IPS-18c (cell line): ENCODE results near the gene RIN3.

ENCODE experiments used
- H3K4me3 ChIP-seq: 2 replicates; pipeline ENCODE4 v1.7.0; 2013; ENCODE audit warnings: low read depth, mild to moderate bottlenecking, low read length, moderate library complexity; ENCODE audit not compliant: insufficient read depth
- H3K9me3 ChIP-seq: one replicate; pipeline ENCODE4 v1.6.1; 2013; ENCODE audit warnings: mild to moderate bottlenecking, low read length, moderate library complexity; ENCODE audit not compliant: control insufficient read depth, insufficient read depth

The RIN3 gene

DNA sequence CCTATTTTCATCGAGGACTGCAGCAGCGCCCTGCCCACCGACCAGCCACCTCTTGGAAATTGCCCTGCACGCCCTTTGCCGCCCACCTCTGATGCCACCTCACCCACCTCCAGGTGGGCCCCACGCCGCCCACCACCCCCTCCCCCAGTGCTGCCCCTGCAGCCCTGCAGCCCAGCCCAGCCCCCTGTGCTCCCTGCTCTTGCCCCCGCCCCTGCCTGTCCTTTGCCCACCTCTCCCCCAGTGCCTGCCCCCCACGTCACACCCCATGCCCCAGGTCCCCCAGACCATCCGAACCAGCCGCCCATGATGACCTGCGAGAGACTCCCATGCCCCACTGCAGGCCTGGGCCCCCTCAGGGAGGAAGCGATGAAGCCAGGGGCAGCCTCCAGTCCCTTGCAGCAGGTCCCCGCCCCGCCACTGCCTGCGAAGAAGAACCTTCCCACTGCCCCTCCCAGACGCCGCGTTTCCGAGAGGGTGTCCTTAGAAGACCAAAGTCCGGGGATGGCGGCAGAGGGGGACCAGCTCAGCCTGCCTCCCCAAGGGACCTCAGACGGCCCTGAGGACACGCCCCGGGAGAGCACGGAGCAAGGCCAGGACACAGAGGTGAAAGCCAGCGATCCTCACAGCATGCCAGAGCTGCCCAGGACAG lies 138.3 kb downstream of the RIN3 start:
- Histone ChIP-seq H3K9me3 (no peaks in the 10 kb centered on the region), H3K4me3 (no peak overlapping the region)

DNA sequence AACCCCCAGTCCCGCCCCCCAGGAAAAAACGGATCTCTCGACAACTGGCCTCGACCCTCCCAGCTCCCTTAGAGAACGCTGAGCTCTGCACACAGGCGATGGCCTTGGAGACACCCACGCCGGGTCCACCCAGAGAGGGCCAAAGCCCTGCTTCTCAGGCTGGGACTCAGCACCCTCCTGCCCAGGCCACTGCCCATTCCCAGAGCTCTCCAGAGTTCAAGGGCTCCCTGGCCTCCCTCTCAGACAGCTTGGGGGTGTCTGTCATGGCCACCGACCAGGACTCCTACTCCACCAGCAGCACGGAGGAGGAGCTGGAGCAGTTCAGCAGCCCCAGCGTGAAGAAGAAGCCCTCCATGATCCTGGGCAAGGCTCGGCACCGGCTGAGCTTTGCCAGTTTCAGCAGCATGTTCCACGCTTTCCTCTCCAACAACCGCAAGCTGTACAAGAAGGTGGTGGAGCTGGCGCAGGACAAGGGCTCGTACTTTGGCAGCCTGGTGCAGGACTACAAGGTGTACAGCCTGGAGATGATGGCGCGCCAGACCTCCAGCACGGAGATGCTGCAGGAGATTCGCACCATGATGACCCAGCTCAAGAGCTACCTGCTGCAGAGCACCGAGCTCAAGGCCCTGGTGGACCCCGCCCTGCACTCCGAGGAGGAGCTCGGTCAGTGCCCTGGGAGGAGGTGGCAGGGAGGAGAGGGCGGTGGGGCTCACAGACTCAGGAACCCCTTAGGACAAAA lies 139.0 kb downstream of the RIN3 start:
- Histone ChIP-seq H3K9me3 (no peaks in the 10 kb centered on the region), H3K4me3 (no peak overlapping the region)

DNA sequence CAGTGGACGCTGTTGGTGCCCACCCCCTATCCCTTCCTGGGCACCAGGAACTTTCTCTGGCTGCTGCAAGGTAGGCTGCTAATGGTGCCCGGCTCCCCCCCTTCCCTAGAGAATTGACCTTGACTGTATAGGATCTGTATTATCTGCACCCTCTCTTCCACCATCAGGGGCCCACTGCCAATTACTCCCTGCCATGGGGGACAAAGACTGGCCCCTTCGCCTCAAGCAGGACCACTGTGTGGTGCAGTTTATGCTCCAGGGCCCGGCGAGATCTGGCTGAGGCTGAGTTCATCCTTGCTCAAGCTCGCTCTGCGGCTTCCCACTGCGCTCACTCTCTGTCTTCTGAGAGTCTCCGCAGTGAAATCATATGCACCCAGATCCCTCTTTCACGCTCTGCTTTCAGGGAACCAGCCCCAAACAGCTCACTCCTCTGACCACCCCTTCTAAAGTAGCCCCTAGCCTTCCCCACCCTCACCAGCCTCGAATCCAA lies 139.6 kb downstream of the RIN3 start:
- Histone ChIP-seq H3K4me3 (no peak overlapping the region), H3K9me3 (no peaks in the 10 kb centered on the region)

DNA sequence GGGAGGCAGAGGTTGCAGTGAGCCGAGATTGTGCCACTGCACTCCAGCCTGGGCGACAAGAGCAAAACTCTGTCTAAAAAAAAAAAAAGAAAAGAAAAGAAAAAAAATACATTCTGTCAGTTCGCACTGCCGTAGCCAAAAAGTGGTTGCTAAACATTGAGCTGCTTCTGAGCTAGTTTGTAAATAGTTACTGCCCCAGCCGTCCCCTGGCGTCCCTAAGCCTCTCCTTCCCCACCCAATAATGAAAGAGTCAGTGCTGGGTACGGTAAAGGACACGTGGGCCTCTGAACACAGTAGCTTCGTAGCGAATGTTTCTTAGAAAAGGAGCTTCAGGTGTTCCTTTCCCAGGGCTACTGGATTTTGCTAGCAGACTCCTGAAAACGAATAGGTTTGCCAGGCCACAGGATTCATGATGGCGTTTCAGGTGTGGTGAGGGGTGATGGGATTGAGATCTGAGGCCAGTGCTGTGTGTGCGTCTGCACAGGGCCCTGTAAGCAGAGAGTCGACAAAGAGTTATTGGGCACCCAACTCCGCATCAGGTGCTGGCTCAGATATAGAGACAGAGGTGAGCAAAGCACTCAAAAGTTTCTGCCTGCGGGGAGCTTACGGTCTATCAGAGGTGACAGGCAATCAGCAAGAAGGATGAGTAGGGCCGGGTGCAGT lies 140.8 kb downstream of the RIN3 start:
- Histone ChIP-seq H3K4me3 (no peak overlapping the region), H3K9me3 (no peaks in the 10 kb centered on the region)

DNA sequence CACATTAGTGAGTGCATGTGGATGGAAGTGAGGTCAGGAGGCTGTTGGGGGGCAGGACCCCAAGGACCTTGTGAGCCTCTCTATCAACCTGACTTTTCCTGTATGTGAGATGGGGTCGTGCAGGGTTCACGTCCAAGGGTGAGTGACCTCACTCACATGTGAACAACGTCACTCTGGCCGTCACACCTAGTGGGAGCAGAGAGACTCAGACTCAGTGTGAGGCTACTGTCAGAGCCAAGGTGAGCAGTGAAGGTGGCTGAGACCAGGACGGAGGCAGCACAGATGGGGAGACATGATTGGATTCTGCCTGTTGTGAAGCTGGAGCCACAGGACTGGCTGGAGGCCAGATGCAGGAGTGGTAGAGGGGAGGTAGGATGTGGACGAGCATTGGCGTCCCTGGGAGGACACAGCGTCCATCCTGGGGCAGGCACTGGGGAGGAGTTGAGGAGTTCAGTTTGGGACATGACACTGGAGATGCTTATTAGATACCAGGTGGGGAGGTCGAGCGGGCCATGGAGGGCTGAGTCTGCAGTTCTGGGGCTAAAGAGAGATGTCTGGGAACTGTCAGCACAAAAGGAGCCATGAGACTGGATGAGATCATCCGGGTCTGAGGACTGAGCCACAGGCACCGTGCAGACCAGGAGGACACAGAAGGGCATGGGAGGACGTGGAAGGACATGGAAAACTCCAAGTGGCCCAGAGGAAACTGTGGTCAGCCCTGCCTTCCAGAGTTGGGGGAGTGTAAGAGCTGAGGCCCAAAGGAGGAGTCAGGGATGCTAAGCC lies 142.0 kb downstream of the RIN3 start:
- no peak overlapping the region for H3K4me3 ChIP-seq
- no peaks in the 10 kb centered on the region for H3K9me3 ChIP-seq

DNA sequence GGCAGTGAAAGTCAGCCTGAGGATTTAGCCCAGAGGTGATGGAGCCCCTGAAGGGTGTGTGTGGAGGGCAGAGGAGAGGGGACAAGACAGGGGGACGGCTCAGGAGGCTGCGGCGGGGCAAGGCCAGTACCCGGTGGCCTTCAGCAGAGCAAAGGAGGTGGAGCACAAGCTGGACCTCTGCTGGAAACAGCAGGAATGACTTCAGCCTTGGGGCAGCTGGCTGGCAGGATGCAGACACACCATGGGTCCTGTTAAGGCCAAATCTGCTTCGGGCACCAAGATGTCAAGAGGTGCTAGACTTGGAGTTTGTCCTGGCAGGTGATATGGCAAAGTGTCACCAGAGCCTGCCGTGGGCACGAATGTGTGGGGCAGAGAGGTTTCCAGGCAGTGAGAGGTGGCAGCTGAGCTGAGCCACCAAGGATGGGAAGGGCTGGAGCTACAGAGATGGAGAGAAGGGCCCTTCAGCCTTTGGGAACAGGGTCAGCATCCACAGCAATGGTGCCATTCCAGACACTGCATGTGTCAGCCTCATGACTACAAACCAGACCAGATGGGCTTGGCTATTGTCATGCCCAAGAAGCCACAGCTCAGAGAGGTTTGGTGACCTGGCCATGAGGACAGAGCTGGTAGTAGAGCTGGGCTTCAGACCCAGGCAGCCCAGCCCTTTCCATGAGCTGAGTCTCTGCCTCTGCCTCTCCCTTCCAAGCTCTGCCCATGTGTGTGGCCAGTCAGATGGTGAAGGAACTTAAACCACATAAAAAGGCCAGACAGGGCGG lies 142.9 kb downstream of the RIN3 start:
- H3K4me3 ChIP-seq: no peak overlapping the region

DNA sequence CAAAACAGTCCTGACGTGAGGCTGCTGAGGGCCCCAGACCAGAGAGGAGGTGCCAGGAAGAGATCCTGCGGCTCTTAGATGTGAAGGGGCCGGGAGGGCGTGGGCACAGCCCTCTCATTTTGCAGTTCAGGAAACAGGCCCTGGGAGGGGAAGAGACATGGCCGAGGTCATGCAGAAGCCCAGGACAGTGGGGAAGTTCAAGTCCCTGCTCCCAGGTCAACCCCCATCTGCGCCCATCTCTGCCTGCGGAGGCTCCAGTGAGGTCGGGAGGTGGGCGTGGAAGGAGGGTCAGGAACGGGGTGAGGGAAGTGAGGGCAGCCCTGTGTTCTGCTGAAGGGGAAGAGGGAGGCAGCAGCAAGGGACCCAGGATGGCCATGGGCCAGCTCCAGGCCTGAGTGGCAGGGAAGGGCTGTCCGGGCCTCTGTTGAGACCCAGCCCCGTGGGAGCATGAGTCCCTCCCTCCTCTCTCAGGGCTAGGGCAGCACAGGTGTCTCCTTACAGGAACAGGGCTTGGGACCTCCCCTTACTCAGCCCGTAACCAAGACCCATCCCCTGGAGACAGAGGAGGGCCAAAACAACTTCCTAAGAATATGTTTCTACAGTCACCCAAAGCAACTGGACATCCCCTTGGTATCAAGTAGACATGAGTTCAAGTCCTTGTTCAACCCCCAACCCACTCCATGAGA lies 144.0 kb downstream of the RIN3 start:
- no peak overlapping the region for H3K4me3 ChIP-seq

More for the DNA sequence above, 142.9 kb downstream of the RIN3 start:
- H3K9me3 ChIP-seq: no peaks in the 10 kb centered on the region

DNA sequence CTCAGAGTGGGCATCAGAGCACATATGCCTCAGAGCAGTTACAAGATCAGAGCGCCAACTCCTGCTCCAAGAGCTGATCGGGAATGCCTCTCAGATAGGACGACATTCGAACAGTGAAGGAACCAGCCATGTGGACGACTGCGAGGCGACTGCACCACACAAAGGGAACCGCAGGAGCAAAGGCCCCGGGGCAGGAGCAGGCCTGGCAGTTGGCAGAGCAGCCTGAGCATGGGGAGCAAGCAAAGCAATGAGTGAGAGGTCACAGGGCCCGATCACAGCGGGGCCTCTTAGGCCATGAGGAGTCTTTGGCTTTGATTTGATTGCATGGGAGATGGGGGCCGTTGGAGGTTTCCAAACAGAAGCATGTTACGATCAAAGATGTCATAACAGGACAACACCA lies 144.6 kb downstream of the RIN3 start:
- Histone ChIP-seq H3K9me3 (no peaks in the 10 kb centered on the region), H3K4me3 (no peak overlapping the region)

More for the DNA sequence above, 144.0 kb downstream of the RIN3 start:
- H3K9me3 ChIP-seq: no peaks in the 10 kb centered on the region

DNA sequence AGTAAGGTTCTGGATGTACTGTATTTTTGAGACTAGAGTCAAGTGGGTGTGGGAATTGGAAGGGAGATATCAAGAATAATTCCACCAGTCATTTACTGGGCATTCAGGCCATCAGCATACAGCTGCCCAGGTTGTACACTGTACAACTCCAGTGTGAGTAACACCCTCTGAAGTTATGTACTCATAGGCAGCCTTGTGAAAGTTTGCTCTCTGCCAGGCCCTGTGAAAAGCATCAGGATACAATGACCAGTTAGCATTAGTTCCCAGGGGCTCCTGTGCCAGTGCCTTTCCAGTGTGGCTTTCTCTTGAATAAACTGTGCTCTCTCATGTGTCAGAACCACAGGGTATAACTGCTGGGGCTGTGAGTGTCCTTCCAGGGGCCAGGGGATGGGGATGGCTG lies 145.1 kb downstream of the RIN3 start:
- Histone ChIP-seq H3K9me3 (no peaks in the 10 kb centered on the region), H3K4me3 (no peak overlapping the region)

DNA sequence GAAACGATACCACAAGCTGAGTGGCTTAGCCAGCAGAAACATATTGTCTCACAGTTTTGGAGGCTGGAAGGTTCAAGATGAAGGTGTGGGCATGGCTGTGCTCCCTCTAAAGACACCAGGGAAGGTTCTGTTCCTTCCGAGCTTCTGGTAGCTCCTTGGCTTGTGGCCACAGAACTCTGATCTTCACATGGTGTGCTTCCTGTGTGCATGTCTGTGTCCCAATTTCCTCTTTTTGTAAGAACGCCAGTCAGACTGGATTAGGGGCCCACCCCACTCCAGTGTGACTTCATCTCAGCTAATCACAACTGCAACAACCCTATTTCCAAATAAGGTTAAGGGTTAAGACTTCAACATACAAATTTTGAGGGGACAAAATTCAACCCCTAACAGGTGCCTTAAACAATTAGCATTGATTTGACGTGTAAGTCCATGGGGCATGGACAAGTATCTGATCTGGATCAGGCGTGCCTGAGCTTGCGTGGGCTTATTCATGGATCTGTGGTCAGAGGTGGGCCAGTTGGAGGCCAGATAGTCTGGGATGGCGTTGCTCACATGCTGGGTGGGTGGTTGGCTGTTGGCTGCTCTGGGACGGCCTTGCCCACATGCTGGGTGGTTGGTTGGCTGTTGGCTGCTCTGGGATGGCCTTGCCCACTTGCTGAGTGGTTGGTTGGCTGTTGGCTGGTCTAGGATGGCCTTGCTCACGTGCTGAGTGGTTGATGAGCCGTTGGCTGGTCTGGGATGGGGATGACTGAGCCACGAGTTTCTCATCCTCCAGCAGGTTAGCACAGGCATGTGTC lies 146.4 kb downstream of the RIN3 start:
- no peak overlapping the region for H3K4me3 ChIP-seq
- no peaks in the 10 kb centered on the region for H3K9me3 ChIP-seq

DNA sequence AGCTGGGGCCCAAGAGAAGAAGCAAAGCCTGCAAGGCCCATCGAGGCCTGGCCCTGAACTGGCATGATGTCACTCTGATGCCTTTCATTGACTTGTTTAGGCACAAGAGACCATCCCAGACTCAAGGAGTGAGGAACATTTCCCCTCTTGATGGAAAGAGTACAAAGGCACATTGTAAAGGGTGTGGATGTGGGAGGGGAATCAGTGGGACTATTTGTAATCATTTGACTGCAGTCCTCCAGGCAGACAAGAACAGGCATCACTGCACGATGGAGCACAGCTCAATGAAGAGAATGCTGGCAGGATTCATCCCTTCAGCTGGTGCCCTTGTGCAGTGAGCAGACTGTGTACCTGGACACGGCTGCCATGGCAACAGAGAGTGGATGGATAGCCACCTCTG lies 147.0 kb downstream of the RIN3 start:
- Histone ChIP-seq H3K4me3 (no peak overlapping the region), H3K9me3 (no peaks in the 10 kb centered on the region)

DNA sequence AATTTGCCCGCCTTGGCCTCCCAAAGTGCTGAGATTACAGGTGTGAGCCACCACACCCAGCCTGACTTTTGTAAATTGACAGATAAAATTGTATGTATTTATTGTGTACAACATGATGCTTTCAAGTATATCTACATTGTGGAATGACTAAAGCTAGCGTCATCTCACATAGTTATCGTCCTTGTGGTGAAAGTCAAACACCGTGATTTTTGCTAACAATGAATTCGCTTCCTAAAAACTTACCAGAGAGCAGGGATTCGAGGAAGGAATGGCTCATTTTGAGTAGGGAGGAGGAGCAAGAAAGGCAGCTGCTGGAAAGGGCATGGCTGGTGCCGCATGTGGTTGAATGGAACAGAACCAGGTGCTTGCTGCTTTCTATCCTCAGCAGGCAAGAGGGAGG lies 149.5 kb downstream of the RIN3 start:
- H3K9me3 ChIP-seq: no peaks in the 10 kb centered on the region
- H3K4me3 ChIP-seq: no peak overlapping the region

DNA sequence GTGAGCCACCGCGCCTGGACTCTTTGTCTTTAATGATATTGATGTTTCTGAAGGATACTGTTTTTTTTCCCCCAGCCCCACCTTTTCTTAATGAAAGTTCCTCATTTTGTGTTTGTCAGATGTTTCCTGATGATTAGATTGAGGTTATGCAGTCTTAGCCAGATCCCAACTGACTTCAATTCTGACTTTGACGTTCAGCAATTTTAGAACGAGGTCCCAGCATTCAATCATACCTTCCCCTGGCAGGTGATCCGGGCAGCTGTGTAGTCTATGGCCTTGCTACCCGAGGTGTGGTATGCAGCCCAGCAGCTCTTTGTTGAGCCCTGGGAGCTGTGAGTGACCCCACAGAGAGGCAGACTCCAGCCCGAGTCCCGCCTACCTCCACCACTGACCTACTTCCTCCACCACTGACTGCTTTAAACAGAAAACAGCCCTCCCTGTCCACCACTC lies 152.1 kb downstream of the RIN3 start:
- H3K4me3 ChIP-seq: no peak overlapping the region

DNA sequence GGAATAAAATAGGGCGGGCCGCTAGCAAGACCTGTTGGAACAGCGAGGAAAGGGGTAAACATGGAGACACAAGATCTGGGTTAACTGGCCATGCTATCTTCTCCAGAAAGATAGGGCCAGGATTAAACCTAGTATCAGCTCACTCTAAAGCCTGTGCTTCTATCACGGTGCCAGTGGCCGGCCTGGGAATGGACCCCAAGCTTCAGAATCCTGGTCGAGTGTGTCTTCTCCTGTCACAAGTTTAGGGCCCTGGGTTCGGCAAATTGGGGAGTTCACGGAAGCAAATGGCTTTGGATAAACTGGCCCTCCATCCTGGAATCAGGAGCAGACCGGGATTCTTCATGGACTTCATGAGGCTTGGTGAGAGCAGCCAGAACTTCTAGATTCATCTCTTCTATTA lies 152.7 kb downstream of the RIN3 start:
- no peak overlapping the region for H3K4me3 ChIP-seq
- peaks cover 2% of the 10 kb centered on the region for H3K9me3 ChIP-seq

More for the DNA sequence above, 152.1 kb downstream of the RIN3 start:
- peaks cover 2% of the 10 kb centered on the region for H3K9me3 ChIP-seq

DNA sequence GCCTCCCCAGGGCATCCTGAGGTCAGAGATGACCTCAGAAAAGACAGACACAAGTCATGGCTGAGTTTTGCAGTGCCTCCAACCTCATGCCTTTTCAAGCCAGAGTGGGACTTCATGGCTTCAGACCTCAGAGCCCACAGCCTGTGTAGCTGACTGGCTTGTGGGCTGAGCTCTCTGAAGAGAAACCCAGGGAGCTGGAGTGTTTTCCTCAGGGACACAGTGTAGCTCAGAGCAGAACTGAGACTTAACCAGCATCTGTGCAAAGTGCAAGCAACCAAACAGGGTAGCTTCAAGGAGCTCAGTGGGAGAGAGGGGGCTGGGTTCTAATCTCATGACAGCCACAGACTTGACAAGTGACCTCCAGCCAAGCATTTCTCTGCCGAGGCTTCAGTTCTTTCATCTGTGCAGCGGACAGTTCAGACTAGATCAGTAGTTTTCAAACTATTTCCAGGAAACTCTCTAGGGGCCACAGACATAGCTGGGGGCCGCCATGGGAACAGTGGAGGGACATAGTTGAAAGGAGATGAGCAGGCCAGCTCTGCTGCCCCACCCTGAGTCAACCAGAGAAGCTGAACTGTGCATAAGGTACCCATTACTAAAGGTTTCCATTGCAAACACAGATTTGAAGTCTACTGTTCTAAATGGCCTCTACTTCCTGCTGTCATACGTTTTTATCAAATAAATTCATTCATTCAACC lies 154.8 kb downstream of the RIN3 start:
- Histone ChIP-seq H3K4me3 (no peak overlapping the region), H3K9me3 (peaks cover 2% of the 10 kb centered on the region)
